Measurements from ENCODE around the gene FAM219B. TPM values are rescaled to one million over a fixed set of nuclear protein-coding genes. Genes with fewer than 3 reads are reported as not detected.

Gene FAM219B
- total RNA-seq, 5 donors from 2014 or later (not counting 1 experiment from before 2014, with no cell fraction given) = 46.0 to 108 (median 96.6) TPM

DNA sequence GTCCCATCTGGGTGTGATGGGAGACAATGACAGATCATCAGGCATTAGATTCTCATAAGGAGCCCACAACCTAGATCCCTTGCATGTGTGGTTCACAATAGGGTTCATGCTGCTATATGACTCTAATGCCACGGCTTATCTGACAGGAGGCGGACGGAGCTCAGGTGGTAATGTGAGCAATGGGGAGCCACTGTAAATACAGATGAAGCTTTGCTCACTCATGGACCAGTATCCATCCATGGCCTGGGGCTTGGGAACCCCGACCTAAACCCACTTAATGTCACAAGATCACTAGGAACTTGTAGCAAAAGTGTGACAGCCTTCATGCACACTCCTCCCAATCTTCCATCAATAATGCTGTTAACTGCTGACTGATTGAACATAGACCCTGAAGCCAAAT is 2.0 kb upstream of the FAM219B start:
- WGBS (ENCODE audit: insufficient coverage) = 100% methylated on average over 1 of the region's 4 CpGs
- Histone ChIP-seq H3K4me3 (ENCODE audit: control insufficient read depth in 1 of 2, extremely low read depth in 1 of 2, low read length in 1 of 2) (no peak overlapping the region), H3K9me3 (no peaks in the 10 kb centered on the region), H3K27me3 (replicated peaks in 1 of 2; ENCODE audit: control insufficient read depth in 2 of 2, extremely low read depth in 1 of 2, insufficient read depth in 2 of 2, low read length in 1 of 2) (no peaks in the 10 kb centered on the region), H3K27ac (ENCODE audit: low read length) (no peak overlapping the region), H3K36me3 (ENCODE audit: control insufficient read depth in 2 of 2, extremely low read depth in 1 of 2, insufficient read depth in 1 of 2, low read length in 1 of 2) (peaks cover 3 to 21% of the 10 kb centered on the region in 2 donors), H3K4me1 (ENCODE audit: control insufficient read depth in 1 of 2, extremely low read depth in 1 of 2, insufficient read depth in 2 of 2, low read length in 2 of 2) (peaks cover 6 to 26% of the 10 kb centered on the region in 2 experiments)
- Mint-ChIP-seq H3K27me3 (no peaks in the 10 kb centered on the region), H3K9me3 (no peaks in the 10 kb centered on the region), H3K36me3 (peaks cover 26% of the 10 kb centered on the region), H3K27ac (peak overlapping the region in 1 of 2 donors; percentile 7), H3K4me3 (peak overlapping the region in 2 of 3 donors; percentile 3 to 19), H3K4me1 (peaks cover 31 to 35% (median 34%) of the 10 kb centered on the region in 3 donors)
- CTCF ChIA-PET = interaction anchor here in 1 of 2 donors (0.5 to 1.7 kb wide), 2 partner anchors 9 to 108 kb away, joined by 3 read pairs; no protein-coding TSS in a partner anchor
- POLR2A ChIA-PET = no interaction called here
- DNase-seq (no peak), ATAC-seq (replicated peaks in 1 of 4) (no peak)

DNA sequence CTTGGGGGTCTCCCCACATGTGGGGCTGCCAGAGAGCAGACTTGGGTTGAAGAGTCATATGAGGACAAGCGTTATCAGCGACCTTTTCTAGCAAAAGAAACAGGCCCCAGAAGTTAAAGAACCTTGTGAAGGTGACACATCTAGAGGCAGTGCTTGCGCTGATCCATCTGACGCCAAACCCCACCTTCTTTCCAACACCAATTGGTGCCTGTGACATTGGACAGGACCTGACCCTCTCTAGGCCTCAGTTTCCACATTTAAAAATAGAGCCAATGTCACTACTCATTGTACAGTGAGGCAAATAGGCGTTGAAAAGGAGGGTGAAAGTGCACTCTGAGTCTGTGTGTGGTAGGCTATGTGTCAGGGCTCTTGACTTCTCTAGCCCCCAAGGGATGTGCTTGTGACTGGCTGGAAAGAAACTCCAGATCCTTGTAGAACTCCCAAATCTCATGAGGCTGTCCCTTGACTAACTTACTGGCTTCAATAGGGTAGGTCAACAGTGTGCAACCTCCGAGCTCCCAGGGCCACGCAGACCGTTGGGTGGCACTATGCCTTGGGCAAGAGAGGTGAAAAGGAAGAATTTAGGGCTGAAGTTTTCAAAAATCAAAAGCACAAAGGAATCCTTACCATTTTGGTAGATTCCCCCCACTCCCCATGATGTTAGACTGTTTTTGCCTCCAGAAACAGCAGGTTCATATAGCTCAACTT is 666 bp upstream of the FAM219B start:
- Histone ChIP-seq H3K4me1 (ENCODE audit: control insufficient read depth in 1 of 2, extremely low read depth in 1 of 2, insufficient read depth in 2 of 2, low read length in 2 of 2) (peaks cover 6 to 26% of the 10 kb centered on the region in 2 experiments), H3K4me3 (ENCODE audit: control insufficient read depth in 1 of 2, extremely low read depth in 1 of 2, low read length in 1 of 2) (peak overlapping the region; percentile 74 to 96), H3K36me3 (ENCODE audit: control insufficient read depth in 2 of 2, extremely low read depth in 1 of 2, insufficient read depth in 1 of 2, low read length in 1 of 2) (peaks cover 8 to 23% of the 10 kb centered on the region in 2 donors), H3K27me3 (replicated peaks in 1 of 2; ENCODE audit: control insufficient read depth in 2 of 2, extremely low read depth in 1 of 2, insufficient read depth in 2 of 2, low read length in 1 of 2) (no peaks in the 10 kb centered on the region), H3K27ac (ENCODE audit: low read length) (peak overlapping the region; percentile 78), H3K9me3 (no peaks in the 10 kb centered on the region)
- ChIA-PET CTCF (interaction anchor here in 1 of 2 donors (0.7 to 1.7 kb wide), 5 partner anchors 8 to 119 kb away, joined by 3 to 11 read pairs (median 5); partner anchors contain the start of gene ULK3), POLR2A (interaction anchor here in 1 of 2 donors (0.5 kb wide), 1 partner anchor 31 kb away, joined by 3 read pairs; the partner anchor contains the start of gene COX5A)
- Mint-ChIP-seq H3K36me3 (peaks cover 21% of the 10 kb centered on the region), H3K4me1 (peaks cover 35 to 41% (median 39%) of the 10 kb centered on the region in 3 donors), H3K4me3 (peak overlapping the region; percentile 97 to 98 (median 98)), H3K27me3 (no peaks in the 10 kb centered on the region), H3K9me3 (no peaks in the 10 kb centered on the region), H3K27ac (peak overlapping the region; percentile 96 to 97)
- WGBS (ENCODE audit: insufficient coverage) = 0% methylated on average over 2 of the region's 8 CpGs
- ATAC-seq (replicated peaks in 1 of 4) (peak; percentile 3 to 11 (median 7)), DNase-seq (no peak)

DNA sequence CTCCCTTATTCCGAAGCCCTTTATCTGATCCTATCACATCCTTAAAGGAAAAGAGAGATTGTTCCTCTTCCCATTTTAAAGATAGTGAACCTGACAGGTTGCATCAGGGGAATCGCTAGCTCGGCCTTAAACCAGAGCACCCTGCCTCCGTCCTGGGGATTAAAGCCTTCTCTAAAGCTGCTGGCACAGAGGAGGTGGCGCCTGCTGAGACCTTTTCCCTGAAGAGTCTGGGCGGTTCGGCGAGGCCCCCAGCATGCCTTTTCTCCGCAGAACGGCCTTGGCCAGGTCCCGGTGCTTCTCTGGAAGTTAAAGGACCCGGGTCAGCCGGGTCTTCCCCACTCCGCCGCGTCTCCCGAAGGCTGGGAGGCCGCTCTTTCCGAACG is 593 bp downstream of the FAM219B start:
- Mint-ChIP-seq H3K27me3 (no peaks in the 10 kb centered on the region), H3K27ac (peak overlapping the region; percentile 80 to 87), H3K4me1 (peaks cover 45 to 53% (median 49%) of the 10 kb centered on the region in 3 donors), H3K36me3 (peaks cover 13% of the 10 kb centered on the region), H3K4me3 (peak overlapping the region; percentile 80 to 98 (median 97)), H3K9me3 (no peaks in the 10 kb centered on the region)
- WGBS (ENCODE audit: insufficient coverage) = under 1% methylated on average over 12 of the region's 20 CpGs
- Histone ChIP-seq H3K27ac (ENCODE audit: low read length) (peak overlapping the region; percentile 78), H3K4me3 (ENCODE audit: control insufficient read depth in 1 of 2, extremely low read depth in 1 of 2, low read length in 1 of 2) (peak overlapping the region; percentile 74 to 96), H3K27me3 (replicated peaks in 1 of 2; ENCODE audit: control insufficient read depth in 2 of 2, extremely low read depth in 1 of 2, insufficient read depth in 2 of 2, low read length in 1 of 2) (no peaks in the 10 kb centered on the region), H3K36me3 (ENCODE audit: control insufficient read depth in 2 of 2, extremely low read depth in 1 of 2, insufficient read depth in 1 of 2, low read length in 1 of 2) (peaks cover 8 to 35% of the 10 kb centered on the region in 2 donors), H3K9me3 (no peaks in the 10 kb centered on the region), H3K4me1 (ENCODE audit: control insufficient read depth in 1 of 2, extremely low read depth in 1 of 2, insufficient read depth in 2 of 2, low read length in 2 of 2) (peaks cover 8 to 35% of the 10 kb centered on the region in 2 experiments)
- ChIA-PET CTCF (interaction anchor here in 1 of 2 donors (0.5 to 1.7 kb wide), 6 partner anchors 12 to 137 kb away, joined by 3 to 11 read pairs (median 4); partner anchors contain the start of gene ULK3), POLR2A (interaction anchor here in 1 of 2 donors (0.6 to 0.7 kb wide), 2 partner anchors 10 to 37 kb away, joined by 3 to 6 read pairs; no protein-coding TSS in a partner anchor)
- DNase-seq (peak in 15 of 35 experiments; percentile 9 to 44 (median 11)), ATAC-seq (replicated peaks in 1 of 4) (peak; percentile 50 to 57 (median 56))

DNA sequence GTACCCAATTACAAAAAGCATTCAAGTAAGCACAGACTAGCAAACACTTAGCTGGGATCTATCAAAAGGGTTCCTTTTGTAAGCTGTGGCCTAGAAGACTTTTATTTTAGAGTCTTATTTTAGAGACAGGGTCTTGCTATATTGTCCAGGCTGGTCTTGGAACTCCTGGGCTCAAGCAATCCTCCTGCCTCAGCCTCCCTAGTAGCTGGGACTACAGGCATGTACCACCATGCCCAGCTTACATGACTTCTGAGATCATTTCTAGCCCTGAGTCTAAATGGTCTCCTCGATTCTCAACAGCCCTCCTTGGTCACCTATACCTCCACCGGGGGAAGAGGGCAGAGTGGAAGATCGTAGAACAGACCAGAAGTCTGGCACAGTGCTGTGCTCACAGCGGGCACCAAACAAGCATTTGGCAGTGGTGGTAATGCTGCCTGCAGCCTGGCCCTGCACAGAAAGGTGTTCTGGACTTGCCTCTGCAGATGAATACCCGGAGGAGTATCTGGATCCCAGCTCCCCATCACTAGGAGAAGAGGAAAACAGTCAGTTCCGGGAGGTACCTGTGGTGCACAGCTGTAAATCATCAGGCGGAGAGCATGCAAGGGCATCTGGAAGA is 2.4 kb downstream of the FAM219B start:
- Mint-ChIP-seq H3K27me3 (no peaks in the 10 kb centered on the region), H3K4me3 (peak overlapping the region; percentile 80 to 98 (median 97)), H3K9me3 (no peaks in the 10 kb centered on the region), H3K27ac (peak overlapping the region; percentile 27 to 87), H3K4me1 (peaks cover 50 to 59% (median 56%) of the 10 kb centered on the region in 3 donors), H3K36me3 (peaks cover 19% of the 10 kb centered on the region)
- Histone ChIP-seq H3K4me3 (ENCODE audit: control insufficient read depth in 1 of 2, extremely low read depth in 1 of 2, low read length in 1 of 2) (no peak overlapping the region), H3K9me3 (no peaks in the 10 kb centered on the region), H3K4me1 (ENCODE audit: control insufficient read depth in 1 of 2, extremely low read depth in 1 of 2, insufficient read depth in 2 of 2, low read length in 2 of 2) (peaks cover 8 to 37% of the 10 kb centered on the region in 2 experiments), H3K27me3 (replicated peaks in 1 of 2; ENCODE audit: control insufficient read depth in 2 of 2, extremely low read depth in 1 of 2, insufficient read depth in 2 of 2, low read length in 1 of 2) (no peaks in the 10 kb centered on the region), H3K36me3 (ENCODE audit: control insufficient read depth in 2 of 2, extremely low read depth in 1 of 2, insufficient read depth in 1 of 2, low read length in 1 of 2) (peaks cover 8 to 50% of the 10 kb centered on the region in 2 donors), H3K27ac (ENCODE audit: low read length) (no peak overlapping the region)
- ChIA-PET POLR2A (interaction anchor here in 1 of 2 donors (1.1 kb wide), 1 partner anchor 119 kb away, joined by 4 read pairs; the partner anchor contains the start of gene PPCDC), CTCF (interaction anchor here (0.5 to 1.9 kb wide), 3 partner anchors 10 to 19 kb away, joined by 3 to 7 read pairs (median 5); no protein-coding TSS in a partner anchor)
- WGBS (ENCODE audit: insufficient coverage) = 89% methylated on average over 5 of the region's 7 CpGs
- ATAC-seq (replicated peaks in 1 of 4) (no peak), DNase-seq (no peak)

DNA sequence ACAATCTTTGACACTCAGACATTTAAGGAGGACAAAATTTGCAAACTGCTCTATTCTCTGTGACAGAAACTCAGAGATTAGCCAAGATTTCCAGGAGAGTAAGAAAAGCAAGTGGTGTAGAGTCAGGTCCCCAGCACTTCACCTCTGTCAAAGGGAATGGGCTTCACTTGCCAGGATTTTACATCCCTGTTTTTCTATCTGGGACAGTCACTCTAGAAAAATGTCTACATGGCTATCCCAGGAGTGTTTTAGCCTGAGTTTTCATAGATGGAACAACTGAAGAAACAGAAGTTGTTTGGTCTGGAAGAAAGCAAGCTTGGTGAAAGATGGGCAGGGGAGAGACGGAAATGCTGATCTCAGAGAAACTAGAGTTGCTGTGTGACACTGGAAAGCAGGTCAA is 3.0 kb downstream of the FAM219B start:
- Mint-ChIP-seq H3K9me3 (no peaks in the 10 kb centered on the region), H3K27me3 (no peaks in the 10 kb centered on the region), H3K4me3 (peak overlapping the region in 1 of 3 donors; percentile 53), H3K27ac (peak overlapping the region; percentile 69 to 79), H3K36me3 (peaks cover 19% of the 10 kb centered on the region), H3K4me1 (peaks cover 50 to 59% (median 54%) of the 10 kb centered on the region in 3 donors)
- ChIA-PET POLR2A (interaction anchor here (0.7 to 1.1 kb wide), 2 partner anchors 8 to 120 kb away, joined by 4 to 6 read pairs; partner anchors contain the start of gene PPCDC (in 1 of the 2)), CTCF (interaction anchor here in 1 of 2 donors (0.7 to 1.9 kb wide), 2 partner anchors 10 to 18 kb away, joined by 3 to 7 read pairs; no protein-coding TSS in a partner anchor)
- Histone ChIP-seq H3K27me3 (replicated peaks in 1 of 2; ENCODE audit: control insufficient read depth in 2 of 2, extremely low read depth in 1 of 2, insufficient read depth in 2 of 2, low read length in 1 of 2) (no peaks in the 10 kb centered on the region), H3K4me3 (ENCODE audit: control insufficient read depth in 1 of 2, extremely low read depth in 1 of 2, low read length in 1 of 2) (no peak overlapping the region), H3K9me3 (no peaks in the 10 kb centered on the region), H3K4me1 (ENCODE audit: control insufficient read depth in 1 of 2, extremely low read depth in 1 of 2, insufficient read depth in 2 of 2, low read length in 2 of 2) (peaks cover 8 to 37% of the 10 kb centered on the region in 2 experiments), H3K27ac (ENCODE audit: low read length) (no peak overlapping the region), H3K36me3 (ENCODE audit: control insufficient read depth in 2 of 2, extremely low read depth in 1 of 2, insufficient read depth in 1 of 2, low read length in 1 of 2) (peaks cover 11 to 56% of the 10 kb centered on the region in 2 donors)
- WGBS (ENCODE audit: insufficient coverage) = no CpG with 5 or more reads among the region's 1 CpG
- DNase-seq (no peak), ATAC-seq (replicated peaks in 1 of 4) (no peak)

Data from T-cell (primary cell).